Fibroblast of mammary gland (primary cell): ENCODE measurements around the gene ID3.

Source experiments
- DNase-seq: peaks from one replicate; pipeline ENCODE4 v3.0.0-alpha.2; 2010; ENCODE audit warnings: low read depth
- H3K4me3 ChIP-seq: 2 replicates; pipeline ENCODE4 v1.5.1; 2011; ENCODE audit warnings: low read depth, mild to moderate bottlenecking, low read length, moderate library complexity; ENCODE audit not compliant: control insufficient read depth
- TF ChIP-seq, protein P1 (sequence below): conservative IDR thresholded peaks from 2 replicates; pipeline ENCODE4 v1.5.1; 2011; ENCODE audit warnings: low read depth, low read length, inconsistent platforms; ENCODE audit not compliant: control insufficient read depth, insufficient read depth

The ID3 gene

DNA sequence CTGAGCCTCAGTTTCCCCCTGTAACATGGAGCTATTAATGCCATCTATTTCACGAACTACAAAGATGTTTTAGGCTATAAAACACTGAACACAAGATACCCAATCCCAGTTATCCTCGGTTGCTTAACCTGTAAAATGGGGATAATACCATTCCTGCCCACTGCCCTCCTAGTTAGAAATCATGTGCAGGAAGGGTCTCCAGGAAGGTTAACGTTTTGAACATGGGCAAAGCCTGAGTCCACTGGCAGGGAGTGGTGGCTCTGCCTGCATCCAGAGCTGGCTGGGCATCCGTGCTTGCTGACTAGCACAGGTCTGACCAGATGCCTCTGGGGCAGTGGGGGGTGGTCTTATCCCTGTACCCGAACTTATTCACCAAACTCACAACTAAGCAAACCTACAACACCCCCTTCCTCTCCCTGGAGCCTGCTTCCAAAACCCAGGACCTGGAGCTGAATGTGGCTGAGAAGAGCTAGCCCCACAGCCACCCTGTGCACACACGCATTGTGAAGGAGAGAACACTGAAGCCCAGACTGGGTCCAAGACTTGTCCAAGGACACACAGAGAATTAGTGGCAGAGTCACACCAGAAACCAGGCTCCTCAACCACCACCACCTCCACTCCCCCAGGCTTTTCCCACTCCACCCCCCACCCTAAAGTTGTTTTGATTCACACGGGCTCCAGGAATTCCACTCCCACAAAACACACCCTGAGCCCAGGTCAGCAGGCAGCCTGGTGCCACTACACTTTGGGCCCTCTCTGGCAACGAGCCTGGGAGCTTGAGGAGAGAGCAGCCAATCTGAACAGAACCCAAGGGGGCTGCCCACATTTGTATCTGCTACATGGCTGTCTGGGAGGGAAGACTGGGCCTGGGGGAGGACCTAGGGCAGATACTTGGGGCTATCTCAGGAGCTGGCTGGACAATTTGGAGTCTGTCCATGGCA, 29.9 kb downstream of the ID3 start:
- peak overlapping the region; percentile 57 for H3K4me3 ChIP-seq
- TF ChIP-seq, protein P1, sequence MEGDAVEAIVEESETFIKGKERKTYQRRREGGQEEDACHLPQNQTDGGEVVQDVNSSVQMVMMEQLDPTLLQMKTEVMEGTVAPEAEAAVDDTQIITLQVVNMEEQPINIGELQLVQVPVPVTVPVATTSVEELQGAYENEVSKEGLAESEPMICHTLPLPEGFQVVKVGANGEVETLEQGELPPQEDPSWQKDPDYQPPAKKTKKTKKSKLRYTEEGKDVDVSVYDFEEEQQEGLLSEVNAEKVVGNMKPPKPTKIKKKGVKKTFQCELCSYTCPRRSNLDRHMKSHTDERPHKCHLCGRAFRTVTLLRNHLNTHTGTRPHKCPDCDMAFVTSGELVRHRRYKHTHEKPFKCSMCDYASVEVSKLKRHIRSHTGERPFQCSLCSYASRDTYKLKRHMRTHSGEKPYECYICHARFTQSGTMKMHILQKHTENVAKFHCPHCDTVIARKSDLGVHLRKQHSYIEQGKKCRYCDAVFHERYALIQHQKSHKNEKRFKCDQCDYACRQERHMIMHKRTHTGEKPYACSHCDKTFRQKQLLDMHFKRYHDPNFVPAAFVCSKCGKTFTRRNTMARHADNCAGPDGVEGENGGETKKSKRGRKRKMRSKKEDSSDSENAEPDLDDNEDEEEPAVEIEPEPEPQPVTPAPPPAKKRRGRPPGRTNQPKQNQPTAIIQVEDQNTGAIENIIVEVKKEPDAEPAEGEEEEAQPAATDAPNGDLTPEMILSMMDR = no peak

DNA sequence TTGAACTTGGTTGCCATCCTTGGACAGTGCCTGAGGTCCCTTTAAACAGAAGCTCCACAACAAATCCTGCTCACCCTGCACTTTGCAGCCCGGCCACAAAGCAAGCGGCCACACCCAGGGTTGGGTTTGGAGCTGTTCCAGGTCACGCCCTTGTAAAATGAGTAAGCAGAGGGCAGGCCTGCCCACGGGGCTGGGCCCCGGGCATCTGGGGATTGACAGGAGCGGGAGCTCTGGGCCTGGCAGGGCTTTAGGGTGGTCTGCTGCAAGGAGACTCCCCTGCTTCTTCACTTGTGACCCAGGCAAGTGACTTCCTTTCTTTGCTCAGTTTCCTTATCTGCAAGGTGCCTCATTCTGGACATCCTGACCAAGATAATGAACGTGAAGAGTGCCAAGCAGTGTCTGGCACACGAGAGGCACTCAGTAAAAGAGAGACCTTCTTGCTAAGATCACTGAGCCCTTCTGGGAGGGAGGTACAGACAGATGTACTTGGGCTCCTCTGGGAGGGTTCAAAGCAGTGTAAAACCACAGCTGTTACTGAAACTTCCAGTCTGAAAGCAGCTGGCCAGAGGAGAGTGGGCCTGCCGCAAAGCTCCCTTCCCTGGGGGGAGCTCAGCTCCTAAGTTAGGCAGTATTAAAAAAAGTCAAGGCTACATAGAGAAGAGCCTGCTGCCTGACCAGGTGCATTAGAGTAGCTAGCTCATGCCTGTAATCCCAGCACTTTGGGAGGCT, 30.9 kb downstream of the ID3 start:
- no peak overlapping the region for H3K4me3 ChIP-seq
- DNase-seq = peak; percentile 88
- TF ChIP-seq, protein P1 = no peak

More for the DNA sequence above, 29.9 kb downstream of the ID3 start:
- DNase-seq = no peak

DNA sequence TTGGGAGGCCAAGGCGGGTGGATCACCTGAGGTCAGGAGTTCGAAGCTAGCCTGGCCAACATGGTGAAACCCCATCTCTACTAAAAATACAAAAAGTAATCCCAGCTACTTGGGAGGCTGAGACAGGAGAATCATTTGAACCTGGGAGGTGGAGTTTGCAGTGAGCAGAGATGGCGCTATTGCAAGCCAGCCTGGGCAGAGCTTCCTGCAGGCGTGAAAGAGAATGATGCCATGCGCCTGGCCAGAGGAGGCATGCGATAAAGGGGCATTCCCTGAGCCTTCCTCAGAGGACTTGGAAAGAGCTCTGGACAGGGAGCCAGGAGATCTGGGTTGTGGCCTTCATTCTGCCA, 31.4 kb downstream of the ID3 start:
- TF ChIP-seq, protein P1 = no peak
- H3K4me3 ChIP-seq = no peak overlapping the region
- DNase-seq = no peak

- TF ChIP-seq, protein P1 = no peak
- H3K4me3 ChIP-seq = no peak overlapping the region
- no peak for DNase-seq
Measured at GRCh38 chr1:23527366-23527765, 31.9 kb downstream of the ID3 start.

DNA sequence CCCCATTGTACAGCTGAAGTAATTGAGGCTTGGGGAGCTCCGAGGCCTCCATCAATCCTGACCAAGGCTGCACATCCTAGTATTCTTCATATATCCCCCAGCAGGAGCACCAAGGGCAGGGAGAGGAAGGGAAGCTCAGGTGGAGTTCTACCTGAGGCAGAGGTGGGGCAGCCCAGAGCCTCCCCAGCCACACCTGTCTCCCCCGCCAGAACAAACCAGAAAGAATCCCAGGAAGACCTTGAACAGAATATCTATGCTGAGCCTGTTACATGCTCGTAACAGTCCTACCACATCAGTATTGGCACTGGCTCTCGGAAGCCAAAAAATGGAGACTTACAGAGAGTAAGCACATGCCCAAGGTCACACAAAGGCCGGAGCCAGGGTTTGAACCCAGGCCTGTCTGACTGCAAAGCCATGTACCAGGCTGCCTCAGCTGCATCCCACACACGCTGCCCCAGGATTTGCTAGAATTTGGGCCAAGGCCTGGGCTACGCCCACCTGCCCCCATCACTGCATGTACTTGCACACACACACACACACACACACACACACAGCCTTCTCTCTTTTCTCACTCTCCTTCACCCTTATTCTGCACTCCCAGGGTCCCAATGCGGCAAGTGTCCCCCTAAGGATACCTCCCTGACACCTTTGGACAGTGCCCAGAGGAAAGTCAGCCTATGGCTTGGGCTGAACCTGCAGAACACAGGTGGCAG, 32.8 kb downstream of the ID3 start:
- no peak overlapping the region for H3K4me3 ChIP-seq
- no peak for DNase-seq
- TF ChIP-seq, protein P1 = no peak

GRCh38 chr1:23525558-23526250, 33.6 kb downstream of the ID3 start:
- H3K4me3 ChIP-seq = no peak overlapping the region
- no peak for DNase-seq
- TF ChIP-seq, protein P1 = no peak
